ENCODE data around the gene LEMD3.

LEMD3 gene

DNA sequence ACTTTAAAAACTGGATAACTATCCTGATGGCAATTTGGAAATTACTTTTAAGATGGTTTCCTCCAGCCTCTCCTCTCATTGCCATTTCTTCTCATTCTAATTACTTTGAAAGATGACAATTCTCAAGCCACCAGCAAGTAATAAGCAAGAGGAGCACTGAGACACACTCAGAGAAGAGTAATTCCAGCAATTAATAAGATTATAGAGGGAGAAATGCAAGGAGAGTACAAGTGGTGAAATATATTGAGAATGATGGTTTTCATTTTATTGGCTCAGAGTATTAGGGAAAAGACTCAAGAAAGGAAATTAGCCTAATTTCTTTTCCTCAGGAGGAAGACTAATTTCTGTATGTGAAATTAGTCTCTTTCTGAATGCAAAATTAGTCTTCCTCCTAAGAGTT is 88.6 kb downstream of the LEMD3 start:
- no peak overlapping the region for H3K4me3 ChIP-seq (ENCODE audit: low read depth, low read length)
- TF ChIP-seq, protein P1, sequence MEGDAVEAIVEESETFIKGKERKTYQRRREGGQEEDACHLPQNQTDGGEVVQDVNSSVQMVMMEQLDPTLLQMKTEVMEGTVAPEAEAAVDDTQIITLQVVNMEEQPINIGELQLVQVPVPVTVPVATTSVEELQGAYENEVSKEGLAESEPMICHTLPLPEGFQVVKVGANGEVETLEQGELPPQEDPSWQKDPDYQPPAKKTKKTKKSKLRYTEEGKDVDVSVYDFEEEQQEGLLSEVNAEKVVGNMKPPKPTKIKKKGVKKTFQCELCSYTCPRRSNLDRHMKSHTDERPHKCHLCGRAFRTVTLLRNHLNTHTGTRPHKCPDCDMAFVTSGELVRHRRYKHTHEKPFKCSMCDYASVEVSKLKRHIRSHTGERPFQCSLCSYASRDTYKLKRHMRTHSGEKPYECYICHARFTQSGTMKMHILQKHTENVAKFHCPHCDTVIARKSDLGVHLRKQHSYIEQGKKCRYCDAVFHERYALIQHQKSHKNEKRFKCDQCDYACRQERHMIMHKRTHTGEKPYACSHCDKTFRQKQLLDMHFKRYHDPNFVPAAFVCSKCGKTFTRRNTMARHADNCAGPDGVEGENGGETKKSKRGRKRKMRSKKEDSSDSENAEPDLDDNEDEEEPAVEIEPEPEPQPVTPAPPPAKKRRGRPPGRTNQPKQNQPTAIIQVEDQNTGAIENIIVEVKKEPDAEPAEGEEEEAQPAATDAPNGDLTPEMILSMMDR (IDR thresholded peaks at IDR 0.05; ENCODE audit: control insufficient read depth, extremely low read depth, insufficient read depth): no peak
- DNase-seq (ENCODE audit: low read depth): no peak

DNA sequence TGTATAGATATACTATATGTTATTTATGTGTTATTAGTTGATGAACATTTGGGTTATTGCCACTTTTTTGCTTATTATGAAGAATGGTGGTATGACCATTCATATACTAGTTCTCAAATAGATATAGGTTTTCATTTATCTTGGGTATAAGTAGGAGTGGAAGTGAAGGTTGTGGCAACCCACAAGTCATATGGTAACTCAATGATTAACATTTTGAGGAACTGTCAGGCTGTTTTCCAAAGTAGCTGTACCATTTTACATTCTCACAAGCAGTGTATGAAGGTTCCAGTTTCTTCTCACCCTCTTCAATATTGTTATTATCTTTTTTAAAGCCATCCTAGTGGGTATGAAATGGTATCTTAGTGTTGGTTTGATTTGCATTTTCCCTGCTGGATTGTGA is 90.1 kb downstream of the LEMD3 start:
- DNase-seq (ENCODE audit: low read depth): no peak
- H3K4me3 ChIP-seq (ENCODE audit: low read depth, low read length): no peak overlapping the region
- TF ChIP-seq, protein P1 (IDR thresholded peaks at IDR 0.05; ENCODE audit: control insufficient read depth, extremely low read depth, insufficient read depth): no peak

DNA sequence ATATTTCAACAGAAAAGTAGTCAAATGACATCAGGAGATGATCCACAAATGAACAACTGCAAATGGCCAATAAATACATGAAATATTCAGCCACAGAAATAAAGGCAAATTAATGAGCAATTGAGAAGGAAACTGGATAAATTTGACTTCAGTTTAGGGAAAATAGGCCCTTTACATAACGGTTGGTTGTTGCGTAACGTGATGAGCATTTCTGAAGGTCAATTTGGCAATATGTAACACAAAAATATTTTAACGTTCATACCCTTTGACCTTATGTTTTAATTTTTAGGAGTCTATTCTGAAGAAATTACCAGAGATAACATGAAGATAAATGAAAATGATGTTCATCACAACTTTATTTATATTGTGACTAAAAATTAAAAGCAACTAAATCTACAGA is 94.4 kb downstream of the LEMD3 start:
- H3K4me3 ChIP-seq (ENCODE audit: low read depth, low read length): no peak overlapping the region
- no peak for DNase-seq (ENCODE audit: low read depth)
- TF ChIP-seq, protein P1 (IDR thresholded peaks at IDR 0.05; ENCODE audit: control insufficient read depth, extremely low read depth, insufficient read depth): no peak

DNA sequence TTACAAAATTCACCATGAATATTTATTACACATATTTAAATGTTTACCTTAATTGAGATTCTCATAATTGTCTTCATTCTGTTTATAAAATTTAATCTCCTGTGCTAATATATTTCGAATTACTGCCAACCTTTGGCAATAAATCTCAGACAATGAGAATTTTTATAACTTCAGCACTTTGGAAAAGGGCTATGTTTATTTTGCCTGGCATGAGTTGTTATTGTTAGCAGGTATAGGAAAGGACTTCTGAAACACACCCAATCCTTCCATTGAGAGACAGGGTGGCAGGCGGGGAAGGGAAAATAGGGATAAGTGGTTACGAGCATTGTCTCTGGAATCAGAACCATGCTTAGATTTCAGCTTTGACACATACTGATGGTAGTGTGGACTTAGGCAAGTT is 97.0 kb downstream of the LEMD3 start:
- TF ChIP-seq, protein P1 (IDR thresholded peaks at IDR 0.05; ENCODE audit: control insufficient read depth, extremely low read depth, insufficient read depth): no peak
- no peak overlapping the region for H3K4me3 ChIP-seq (ENCODE audit: low read depth, low read length)
- no peak for DNase-seq (ENCODE audit: low read depth)

DNA sequence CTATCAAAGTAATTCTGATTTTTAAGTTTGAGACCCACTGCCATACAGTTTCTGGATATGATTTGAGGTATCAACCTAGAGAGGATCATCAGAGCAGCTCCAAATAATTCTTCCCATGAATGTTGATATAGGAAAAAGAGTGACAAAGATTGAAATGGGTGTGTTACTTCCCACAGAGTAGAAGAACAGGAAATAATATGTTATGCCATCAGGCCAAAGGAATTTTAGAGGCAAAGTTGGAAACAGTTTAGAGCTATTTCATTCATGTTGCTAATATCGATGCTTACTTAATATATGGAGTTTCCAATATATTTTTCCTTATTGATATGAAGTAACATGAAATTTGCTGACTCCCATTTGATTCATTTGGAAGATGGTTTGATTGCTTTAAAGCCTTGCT is 100.2 kb downstream of the LEMD3 start:
- H3K4me3 ChIP-seq (ENCODE audit: low read depth, low read length): no peak overlapping the region
- DNase-seq (ENCODE audit: low read depth): no peak
- TF ChIP-seq, protein P1 (IDR thresholded peaks at IDR 0.05; ENCODE audit: control insufficient read depth, extremely low read depth, insufficient read depth): no peak

DNA sequence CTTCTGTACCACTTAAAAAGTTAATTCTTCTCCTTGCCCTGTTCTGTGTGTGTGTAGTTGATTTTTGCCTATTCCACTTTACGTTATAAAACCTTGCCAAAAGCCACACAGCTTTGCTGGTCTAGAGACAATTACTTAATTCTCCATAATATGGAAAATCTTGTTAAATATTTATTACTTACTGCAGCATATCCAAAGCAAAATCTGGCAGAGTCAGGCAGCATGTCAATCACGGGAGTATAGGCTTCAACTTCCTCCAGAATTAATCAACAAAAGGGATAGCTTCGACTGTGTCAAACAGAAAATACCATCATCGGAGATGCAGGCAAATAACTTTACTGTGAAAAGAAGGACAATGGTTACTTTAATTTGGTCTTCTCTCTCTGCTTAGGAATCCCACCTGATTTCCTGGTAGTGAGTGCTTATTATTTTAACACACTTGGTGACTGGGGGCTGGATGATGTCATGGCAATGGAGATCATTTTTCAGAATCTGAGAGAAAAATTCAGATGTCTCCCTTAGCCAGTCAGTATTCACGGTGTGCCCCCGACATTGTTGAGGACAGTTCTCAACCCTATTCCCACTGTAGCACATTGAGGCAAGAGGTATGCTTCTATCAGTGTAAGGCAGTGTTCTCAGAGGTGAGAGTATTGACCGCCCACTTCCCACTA is 105.4 kb downstream of the LEMD3 start:
- DNase-seq (ENCODE audit: low read depth): no peak
- no peak overlapping the region for H3K4me3 ChIP-seq (ENCODE audit: low read depth, low read length)
- TF ChIP-seq, protein P1 (IDR thresholded peaks at IDR 0.05; ENCODE audit: control insufficient read depth, extremely low read depth, insufficient read depth): no peak

DNA sequence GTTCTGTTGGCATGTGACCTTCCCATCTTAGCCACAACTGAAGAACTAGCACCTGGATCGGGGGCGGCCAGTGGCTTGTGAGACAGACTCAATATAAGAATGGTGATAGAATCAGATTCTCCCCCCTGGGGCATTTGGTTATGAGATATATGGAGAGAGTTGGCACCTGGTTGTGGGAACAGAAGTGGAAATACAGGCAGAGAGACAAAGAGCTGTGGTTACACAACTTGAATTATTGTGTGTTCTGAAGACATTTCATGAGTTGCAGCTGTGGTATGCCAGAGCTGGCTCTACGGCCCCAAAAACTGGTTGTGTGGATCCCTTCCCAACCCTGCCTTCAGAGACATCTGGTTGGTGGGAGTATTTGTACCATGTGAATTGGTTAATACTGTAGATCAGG is 106.2 kb downstream of the LEMD3 start:
- no peak for DNase-seq (ENCODE audit: low read depth)
- TF ChIP-seq, protein P1 (IDR thresholded peaks at IDR 0.05; ENCODE audit: control insufficient read depth, extremely low read depth, insufficient read depth): no peak
- no peak overlapping the region for H3K4me3 ChIP-seq (ENCODE audit: low read depth, low read length)
